Measurements from ENCODE around the gene FAM209A. TPM values are rescaled to one million over a fixed set of nuclear protein-coding genes. Genes with fewer than 3 reads are reported as not detected.

Gene FAM209A
- total RNA-seq, 1 experiment from 2014 or later = 0.34 TPM

- CTCF ChIA-PET = interaction anchor here (1.7 kb wide), 1 partner anchor 15 kb away, joined by 7 read pairs; no protein-coding TSS in a partner anchor
- Histone ChIP-seq H3K4me3 (replicated peaks in 1 of 2; ENCODE audit: low read depth in 1 of 2, low read length in 2 of 2) (no peak overlapping the region), H3K9ac (ENCODE audit: low read length) (no peak overlapping the region), H3K4me2 (ENCODE audit: low read length) (no peak overlapping the region), H3K9me2 (ENCODE audit: insufficient read depth) (no peaks in the 10 kb centered on the region), H3K36me3 (ENCODE audit: control insufficient read depth in 1 of 2, insufficient read depth in 2 of 2, low read length in 2 of 2) (no peaks in the 10 kb centered on the region), H3K27ac (ENCODE audit: low read depth, low read length) (no peak overlapping the region), H3K27me3 (ENCODE audit: insufficient read depth, low read length) (no peaks in the 10 kb centered on the region), H2AFZ (ENCODE audit: low read depth, low read length, poor library complexity, severe bottlenecking) (no peak overlapping the region), H3K4me1 (ENCODE audit: control insufficient read depth in 1 of 2, insufficient read depth in 2 of 2, low read length in 2 of 2) (peaks cover 17 to 30% of the 10 kb centered on the region in 2 experiments; a peak in 3 of 4 replicates), H3K79me2 (ENCODE audit: insufficient read depth, low read length) (no peaks in the 10 kb centered on the region), H4K20me1 (ENCODE audit: insufficient read depth) (no peaks in the 10 kb centered on the region), H3K9me3 (ENCODE audit: control insufficient read depth in 1 of 2, insufficient read depth in 1 of 2, low read depth in 1 of 2, low read length in 2 of 2) (no peaks in the 10 kb centered on the region)
- BruUV-seq (replicated peaks) = no TSS peak
- RAD21 ChIA-PET (ENCODE audit: low non-redundant PET in 1 of 2, low total read pairs in 2 of 2, uncharacterized antibody in 2 of 2, unreplicated experiment in 2 of 2) = interaction anchor here in 1 of 2 experiments (0.6 kb wide), 1 partner anchor 16 kb away, joined by 3 read pairs; no protein-coding TSS in a partner anchor
- ATAC-seq (no peak), DNase-seq (ENCODE audit: low read depth, low spot score) (no peak)
- TF ChIP-seq ATF3 (IDR thresholded peaks at IDR 0.05) = no peak
- no peak for TF ChIP-seq POLR2A (IDR thresholded peaks at IDR 0.05; ENCODE audit: borderline replicate concordance, extremely low read depth, insufficient read depth, insufficient read length)
- no peak for TF ChIP-seq TCF7L2 (IDR thresholded peaks at IDR 0.05; ENCODE audit: borderline replicate concordance, extremely low read depth, insufficient read depth, insufficient read length)
- TF ChIP-seq EZH2 (IDR thresholded peaks at IDR 0.05) = no peak
- TF ChIP-seq SP1 (IDR thresholded peaks at IDR 0.05; ENCODE audit: low read depth) = no peak
- TF ChIP-seq CBX3 (IDR thresholded peaks at IDR 0.05; ENCODE audit: low read depth) = no peak
- TF ChIP-seq ZNF274 (IDR thresholded peaks at IDR 0.05; ENCODE audit: low read depth, low read length) = no peak
- TF ChIP-seq EZH2phosphoT487 (IDR thresholded peaks at IDR 0.05; ENCODE audit: borderline replicate concordance) = no peak
- TF ChIP-seq CEBPB (IDR thresholded peaks at IDR 0.05; ENCODE audit: low read depth) = no peak
- TF ChIP-seq YY1 (IDR thresholded peaks at IDR 0.05; ENCODE audit: extremely low read depth, insufficient replicate concordance, low read depth, low read length) = no peak
- TF ChIP-seq ELF1 (IDR thresholded peaks at IDR 0.05; ENCODE audit: borderline replicate concordance, low read depth) = no peak
- no peak for TF ChIP-seq REST (IDR thresholded peaks at IDR 0.05; ENCODE audit: low read depth)
- TF ChIP-seq POLR2AphosphoS5 (IDR thresholded peaks at IDR 0.05; ENCODE audit: low read depth, low read length) = no peak
- TF ChIP-seq ZFX (IDR thresholded peaks at IDR 0.05) = no peak
- intact Hi-C loops (cut with micrococcal nuclease) = no loop called here
- POLR2A ChIA-PET = no interaction called here
Measured at GRCh38 chr20:56565511-56565910, 41.0 kb downstream of the FAM209A start.
